Effector memory CD4-positive, alpha-beta T cell (primary cell): ENCODE results near the gene CASKIN2.

Experiments used
- DNase-seq, 3 donors: peaks; one replicate each; pipeline ENCODE4 v3.0.0-alpha.2; 2020
- H3K27ac ChIP-seq: 2 replicates; pipeline ENCODE4 v1.7.0; 2013; ENCODE audit warnings: mild to moderate bottlenecking, low read length, moderate library complexity; ENCODE audit not compliant: insufficient read depth, poor library complexity, severe bottlenecking
- H3K27me3 ChIP-seq: replicated peaks from 2 replicates; pipeline ENCODE4 v1.7.0; 2013; ENCODE audit warnings: mild to moderate bottlenecking, low read length; ENCODE audit not compliant: insufficient read depth, control insufficient read depth, poor library complexity, severe bottlenecking
- H3K36me3 ChIP-seq: 2 replicates; pipeline ENCODE4 v1.7.0; 2013; ENCODE audit warnings: mild to moderate bottlenecking, low read length, moderate library complexity; ENCODE audit not compliant: control insufficient read depth, insufficient read depth
- H3K4me1 ChIP-seq: 2 replicates; pipeline ENCODE4 v1.7.0; 2013; ENCODE audit warnings: low read length, mild to moderate bottlenecking; ENCODE audit not compliant: control insufficient read depth, insufficient read depth, poor library complexity, severe bottlenecking
- H3K4me3 ChIP-seq: 2 replicates; pipeline ENCODE4 v1.7.0; 2013; ENCODE audit warnings: low read length, low read depth, mild to moderate bottlenecking; ENCODE audit not compliant: insufficient read depth, poor library complexity, severe bottlenecking
- H3K9me3 ChIP-seq: 2 replicates; pipeline ENCODE4 v1.7.0; 2013; ENCODE audit warnings: mild to moderate bottlenecking, low read length, moderate library complexity; ENCODE audit not compliant: control insufficient read depth

CASKIN2 gene

GRCh38 chr17:75489511-75489955 is 25.8 kb downstream of the CASKIN2 start:
- no peaks in the 10 kb centered on the region for H3K9me3 ChIP-seq
- peaks cover 16% of the 10 kb centered on the region for H3K4me1 ChIP-seq
- no peak overlapping the region for H3K4me3 ChIP-seq
- H3K36me3 ChIP-seq, result peaks cover 30% of the 10 kb centered on the region
- no peaks in the 10 kb centered on the region for H3K27me3 ChIP-seq
- no peak for DNase-seq
- H3K27ac ChIP-seq, result no peak overlapping the region

DNA sequence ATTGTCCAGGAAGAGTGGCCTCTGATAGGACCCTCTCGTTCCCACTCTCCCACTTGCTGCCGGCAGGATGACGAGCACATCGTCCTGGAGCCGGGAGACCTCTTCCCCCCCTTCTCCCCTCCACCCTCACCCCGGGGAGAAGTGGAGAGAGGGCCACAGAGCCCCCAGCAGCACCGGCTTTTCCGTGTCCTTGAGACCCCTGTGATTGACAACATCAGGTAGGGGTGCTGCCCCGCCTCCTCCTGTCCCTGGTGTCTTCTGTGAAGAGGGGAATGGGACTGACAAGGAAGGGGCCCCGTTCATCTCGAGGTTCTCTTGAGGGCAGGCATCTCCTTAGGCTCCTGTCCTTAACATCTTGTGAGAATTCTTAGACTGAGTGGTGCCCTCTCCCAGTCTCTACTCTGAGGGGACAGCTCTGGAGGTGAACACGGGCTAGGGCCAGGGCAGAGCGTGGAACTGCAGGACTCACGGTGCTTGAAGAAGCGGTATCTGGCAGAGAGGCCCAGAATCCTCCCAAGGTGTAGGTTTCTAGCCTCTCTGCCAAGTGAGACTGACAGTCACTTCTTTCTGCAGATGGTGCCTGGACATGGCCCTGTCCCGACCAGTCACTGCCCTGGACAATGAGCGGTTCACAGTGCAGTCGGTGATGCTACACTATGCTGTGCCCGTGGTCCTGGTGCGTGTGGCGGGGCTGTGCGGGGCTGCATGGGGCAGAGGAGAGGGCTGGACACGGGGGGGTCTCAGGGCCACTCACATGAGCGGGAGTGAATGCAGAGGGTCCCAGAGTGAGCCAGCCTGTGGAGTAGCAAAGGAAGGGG is 26.4 kb downstream of the CASKIN2 start:
- DNase-seq, result no peak
- Histone ChIP-seq H3K27me3 (no peaks in the 10 kb centered on the region), H3K36me3 (peaks cover 23% of the 10 kb centered on the region), H3K4me3 (no peak overlapping the region), H3K4me1 (peaks cover 16% of the 10 kb centered on the region), H3K9me3 (no peaks in the 10 kb centered on the region), H3K27ac (no peak overlapping the region)

DNA sequence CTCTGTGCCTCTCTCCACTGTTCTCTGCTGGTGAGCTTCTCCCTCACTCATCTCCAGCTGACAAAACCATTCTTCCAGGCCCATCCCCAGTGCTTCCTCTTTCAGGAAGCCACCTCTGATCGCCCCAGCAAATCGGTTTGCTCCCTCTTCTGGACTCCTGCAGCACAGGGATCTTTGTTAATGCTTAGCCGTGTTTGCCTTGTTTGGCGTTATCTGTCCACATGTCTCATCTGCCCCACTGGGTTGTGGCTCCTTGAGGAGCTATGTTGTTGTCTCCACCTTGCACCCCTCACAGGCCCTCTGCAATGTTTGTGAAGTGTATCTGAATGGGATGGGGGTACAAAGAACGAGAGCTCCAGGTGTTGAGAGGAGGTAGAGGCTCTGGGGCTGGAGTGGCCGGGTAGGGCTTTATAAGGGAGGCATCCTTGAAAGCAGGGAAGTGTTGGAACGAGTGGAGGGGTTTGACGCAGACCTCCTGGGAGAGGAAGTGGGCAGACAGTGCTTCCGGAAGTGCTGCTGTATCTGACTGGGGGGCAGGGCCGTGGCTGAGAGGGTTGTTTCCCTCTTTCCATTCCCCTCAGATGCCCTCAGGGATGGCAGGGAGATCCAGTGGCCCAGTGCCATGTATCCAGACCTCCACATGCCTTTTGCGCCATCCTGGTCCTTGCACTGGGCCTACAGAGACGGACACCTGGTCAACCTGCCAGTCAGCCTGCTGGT is 27.8 kb downstream of the CASKIN2 start:
- peak in 2 of 3 donors; percentile 17 to 18 for DNase-seq
- H3K9me3 ChIP-seq, result no peaks in the 10 kb centered on the region
- no peaks in the 10 kb centered on the region for H3K27me3 ChIP-seq
- H3K4me3 ChIP-seq, result peak overlapping the region; percentile 20
- H3K27ac ChIP-seq, result peak overlapping the region; percentile 55
- H3K36me3 ChIP-seq, result peaks cover 9% of the 10 kb centered on the region
- H3K4me1 ChIP-seq, result peaks cover 16% of the 10 kb centered on the region

- no peak for DNase-seq
- Histone ChIP-seq H3K27ac (peak overlapping the region; percentile 55), H3K36me3 (peaks cover 5% of the 10 kb centered on the region), H3K9me3 (no peaks in the 10 kb centered on the region), H3K27me3 (no peaks in the 10 kb centered on the region), H3K4me1 (peaks cover 16% of the 10 kb centered on the region), H3K4me3 (peak overlapping the region; percentile 20)
Measured at GRCh38 chr17:75486951-75487350, 28.4 kb downstream of the CASKIN2 start.

DNA sequence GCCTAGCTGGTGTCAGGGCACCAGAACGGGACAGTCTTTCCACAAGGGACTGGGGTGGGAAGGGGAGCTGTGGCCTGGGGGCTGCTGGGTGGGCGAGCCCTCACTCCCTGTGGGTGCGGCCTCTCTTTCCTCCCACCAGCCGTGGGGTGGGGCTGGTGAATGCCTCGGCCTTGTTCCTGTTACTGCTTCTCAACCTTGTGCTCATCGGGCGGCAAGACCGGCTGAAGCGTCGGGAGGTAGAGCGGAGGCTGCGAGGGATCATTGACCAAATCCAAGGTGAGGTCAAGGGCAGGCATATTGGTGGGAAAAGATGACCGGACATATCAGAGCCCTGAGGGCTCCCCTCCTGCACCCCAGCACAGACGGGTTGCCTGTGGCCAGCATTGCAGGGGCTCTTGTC is 29.2 kb downstream of the CASKIN2 start:
- Histone ChIP-seq H3K27me3 (no peaks in the 10 kb centered on the region), H3K27ac (no peak overlapping the region), H3K4me1 (peaks cover 16% of the 10 kb centered on the region), H3K4me3 (no peak overlapping the region), H3K9me3 (no peaks in the 10 kb centered on the region), H3K36me3 (no peaks in the 10 kb centered on the region)
- DNase-seq, result no peak

DNA sequence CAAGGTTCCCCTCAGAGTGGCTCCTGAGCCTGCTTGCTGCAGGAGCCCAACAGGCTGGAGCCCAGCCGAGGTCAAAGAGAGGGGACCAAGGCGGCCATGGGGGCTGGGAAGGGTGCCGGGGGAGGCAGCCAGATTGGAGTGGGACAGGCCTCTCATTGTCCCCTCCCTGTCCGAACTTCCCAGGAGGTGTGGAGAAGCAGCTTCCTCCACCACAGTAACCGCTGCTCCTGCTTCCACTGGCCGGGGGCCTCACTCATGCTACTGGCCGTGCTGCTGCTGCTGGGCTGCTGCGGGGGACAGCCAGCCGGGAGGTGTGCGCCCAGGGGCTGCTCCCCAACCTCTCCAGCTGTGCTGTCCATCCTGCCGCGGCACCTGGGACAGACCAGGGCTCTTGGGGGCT is 29.6 kb downstream of the CASKIN2 start:
- no peak for DNase-seq
- Histone ChIP-seq H3K4me1 (peaks cover 16% of the 10 kb centered on the region), H3K9me3 (no peaks in the 10 kb centered on the region), H3K27ac (no peak overlapping the region), H3K4me3 (no peak overlapping the region), H3K27me3 (no peaks in the 10 kb centered on the region), H3K36me3 (no peaks in the 10 kb centered on the region)

- no peak overlapping the region for H3K4me3 ChIP-seq
- DNase-seq, result no peak
Measured at GRCh38 chr17:75482098-75482942, 33.0 kb downstream of the CASKIN2 start.

GRCh38 chr17:75481194-75482068 is 33.9 kb downstream of the CASKIN2 start:
- H3K4me3 ChIP-seq, result no peak overlapping the region
- no peak overlapping the region for H3K27ac ChIP-seq
- no peaks in the 10 kb centered on the region for H3K27me3 ChIP-seq
- H3K36me3 ChIP-seq, result peaks cover 4% of the 10 kb centered on the region
- DNase-seq, result no peak
- H3K9me3 ChIP-seq, result no peaks in the 10 kb centered on the region
- no peaks in the 10 kb centered on the region for H3K4me1 ChIP-seq

More at GRCh38 chr17:75482098-75482942, 33.0 kb downstream of the CASKIN2 start:
- no peaks in the 10 kb centered on the region for H3K36me3 ChIP-seq
- no peak overlapping the region for H3K27ac ChIP-seq
- H3K27me3 ChIP-seq, result no peaks in the 10 kb centered on the region
- H3K4me1 ChIP-seq, result peaks cover 7% of the 10 kb centered on the region
- H3K9me3 ChIP-seq, result no peaks in the 10 kb centered on the region

DNA sequence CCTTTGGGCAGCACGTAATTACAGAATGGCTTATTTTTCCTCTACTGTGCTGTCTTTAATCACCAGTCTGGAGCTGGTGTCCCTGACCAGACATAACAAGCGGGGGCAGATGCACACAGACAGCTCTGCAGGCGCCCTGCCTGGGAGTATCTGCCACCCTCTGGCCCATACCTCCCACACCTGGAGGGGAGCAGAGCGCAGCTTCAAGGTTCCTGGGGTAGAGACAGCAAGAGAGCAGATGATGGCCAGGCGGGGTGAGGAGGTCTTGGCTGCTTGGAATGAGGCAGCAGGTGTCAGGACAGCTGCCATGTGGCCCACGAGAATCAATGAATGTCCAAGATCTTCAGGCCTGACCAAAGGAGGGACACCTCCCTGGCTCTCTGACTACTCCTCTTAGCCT is 35.1 kb downstream of the CASKIN2 start:
- DNase-seq, result no peak
- no peaks in the 10 kb centered on the region for H3K9me3 ChIP-seq
- no peaks in the 10 kb centered on the region for H3K27me3 ChIP-seq
- H3K4me1 ChIP-seq, result no peaks in the 10 kb centered on the region
- peaks cover 4% of the 10 kb centered on the region for H3K36me3 ChIP-seq
- H3K4me3 ChIP-seq, result no peak overlapping the region
- no peak overlapping the region for H3K27ac ChIP-seq
